ENCODE results near the gene RNU6-9.

RNU6-9 gene

DNA sequence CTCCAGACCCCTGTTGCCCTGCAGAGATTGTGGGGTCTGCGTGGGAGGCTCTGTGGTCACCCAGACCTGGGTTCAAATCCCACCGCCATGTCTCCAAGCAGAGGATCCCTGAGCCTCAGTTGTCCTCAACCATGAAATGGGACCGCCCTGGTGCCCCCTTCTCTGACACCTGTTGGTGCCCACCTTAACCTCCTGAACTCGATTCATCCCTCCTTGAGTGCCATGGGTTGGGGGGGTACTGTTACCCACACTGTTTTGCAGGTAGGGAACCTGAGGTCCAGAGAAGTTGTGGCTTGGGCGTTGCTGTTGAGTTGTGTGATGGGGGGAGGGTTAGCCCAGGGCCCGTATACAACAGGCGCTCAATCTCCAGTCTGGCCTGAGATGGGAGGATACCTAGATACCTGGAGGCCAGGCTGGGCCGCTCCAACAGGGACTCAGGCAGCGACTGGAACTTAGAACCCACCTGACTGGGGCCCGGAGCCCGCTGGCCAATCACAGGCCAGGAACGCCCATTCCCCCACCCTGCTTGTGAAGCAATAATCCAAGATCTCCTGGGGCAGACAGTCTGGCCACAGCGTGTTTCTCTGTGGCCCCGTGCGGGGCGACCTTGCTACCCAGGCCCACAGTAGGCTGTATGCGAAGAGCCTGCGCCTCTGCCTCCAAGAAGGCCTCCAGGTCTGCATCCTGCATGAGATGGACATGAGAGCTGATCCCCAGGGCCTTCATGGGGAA, 35.4 kb downstream of the RNU6-9 start:
- H3K4me1 ChIP-seq, result peaks cover 8% of the 10 kb centered on the region; the same call in 1 of the 2 replicates
- no peaks in the 10 kb centered on the region for H3K9me3 ChIP-seq
- DNase-seq (ENCODE audit: low spot score in 2 of 2), result peak in 1 of 2 experiments; percentile 40
- peaks cover 23% of the 10 kb centered on the region for H3K36me3 ChIP-seq (replicated peaks)
- H3K4me3 ChIP-seq, result no peak overlapping the region
- no peaks in the 10 kb centered on the region for H3K27me3 ChIP-seq (ENCODE audit: low read depth)
- in situ Hi-C loops (cut with MboI; ENCODE audit: low sequenced_read_pairs), result loop anchor here (10.0 kb wide), 1 partner anchor 316 kb away; the partner anchor contains the start of genes ATP5F1D and MIDN

DNA sequence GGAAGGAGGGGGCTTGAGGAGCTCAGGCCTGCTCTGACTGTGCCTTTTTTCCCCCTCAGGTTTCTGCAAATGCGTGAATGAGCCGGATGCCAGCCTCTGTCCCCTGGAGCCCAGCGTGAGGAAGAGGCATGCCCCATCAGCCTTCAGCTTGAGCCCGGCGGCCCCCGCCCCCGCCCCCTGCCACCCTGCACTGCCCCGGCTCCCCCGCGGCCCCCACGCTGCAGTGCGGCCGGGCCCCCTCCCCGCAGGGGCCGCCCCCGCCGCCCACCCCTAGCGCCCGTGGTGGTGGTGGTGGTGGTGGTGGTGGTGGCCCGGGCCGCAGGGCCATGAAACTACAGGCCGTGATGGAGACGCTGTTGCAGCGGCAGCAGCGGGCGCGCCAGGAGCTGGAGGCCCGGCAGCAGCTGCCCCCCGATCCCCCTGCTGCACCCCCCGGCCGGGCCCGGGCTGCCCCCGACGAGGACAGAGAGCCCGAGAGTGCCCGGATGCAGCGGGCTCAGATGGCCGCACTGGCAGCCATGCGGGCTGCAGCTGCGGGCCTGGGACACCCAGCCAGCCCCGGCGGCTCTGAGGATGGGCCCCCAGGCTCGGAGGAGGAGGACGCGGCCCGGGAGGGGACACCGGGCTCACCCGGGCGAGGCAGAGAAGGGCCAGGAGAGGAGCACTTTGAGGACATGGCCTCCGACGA, 36.1 kb downstream of the RNU6-9 start:
- Histone ChIP-seq H3K27me3 (ENCODE audit: low read depth) (no peaks in the 10 kb centered on the region), H3K36me3 (replicated peaks) (peaks cover 24% of the 10 kb centered on the region), H3K9me3 (no peaks in the 10 kb centered on the region), H3K4me3 (no peak overlapping the region), H3K4me1 (peaks cover 7% of the 10 kb centered on the region; the same call in 1 of the 2 replicates)
- in situ Hi-C loops (cut with MboI; ENCODE audit: low sequenced_read_pairs), result loop anchor here (10.0 kb wide), 1 partner anchor 315 kb away; the partner anchor contains the start of genes ATP5F1D and MIDN
- DNase-seq (ENCODE audit: low spot score in 2 of 2), result no peak

DNA sequence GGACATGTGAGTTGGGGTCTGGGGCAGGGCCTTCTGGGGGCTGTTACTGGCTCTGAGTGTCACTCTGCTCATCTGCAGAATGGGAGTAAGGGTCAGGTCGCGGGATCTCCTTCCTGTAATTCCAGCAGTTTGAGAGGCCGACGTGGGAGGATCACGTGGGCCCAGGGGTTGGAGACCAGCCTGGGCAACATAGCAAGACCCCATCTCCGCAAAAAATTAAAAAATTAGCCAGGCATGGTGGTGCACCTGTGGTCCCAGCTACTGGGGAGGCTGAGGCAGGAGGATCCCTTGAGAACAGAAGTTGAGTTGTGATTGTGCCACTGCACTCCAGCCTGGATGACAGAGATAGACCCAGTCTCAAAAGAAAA, 36.6 kb downstream of the RNU6-9 start:
- H3K27me3 ChIP-seq (ENCODE audit: low read depth), result no peaks in the 10 kb centered on the region
- DNase-seq (ENCODE audit: low spot score in 2 of 2), result no peak
- no peaks in the 10 kb centered on the region for H3K9me3 ChIP-seq
- peaks cover 2% of the 10 kb centered on the region; the same call in 1 of the 2 replicates for H3K4me1 ChIP-seq
- in situ Hi-C loops (cut with MboI; ENCODE audit: low sequenced_read_pairs), result loop anchor here (10.0 kb wide), 1 partner anchor 315 kb away; the partner anchor contains the start of genes ATP5F1D and MIDN
- H3K36me3 ChIP-seq (replicated peaks), result peaks cover 28% of the 10 kb centered on the region
- no peak overlapping the region for H3K4me3 ChIP-seq

DNA sequence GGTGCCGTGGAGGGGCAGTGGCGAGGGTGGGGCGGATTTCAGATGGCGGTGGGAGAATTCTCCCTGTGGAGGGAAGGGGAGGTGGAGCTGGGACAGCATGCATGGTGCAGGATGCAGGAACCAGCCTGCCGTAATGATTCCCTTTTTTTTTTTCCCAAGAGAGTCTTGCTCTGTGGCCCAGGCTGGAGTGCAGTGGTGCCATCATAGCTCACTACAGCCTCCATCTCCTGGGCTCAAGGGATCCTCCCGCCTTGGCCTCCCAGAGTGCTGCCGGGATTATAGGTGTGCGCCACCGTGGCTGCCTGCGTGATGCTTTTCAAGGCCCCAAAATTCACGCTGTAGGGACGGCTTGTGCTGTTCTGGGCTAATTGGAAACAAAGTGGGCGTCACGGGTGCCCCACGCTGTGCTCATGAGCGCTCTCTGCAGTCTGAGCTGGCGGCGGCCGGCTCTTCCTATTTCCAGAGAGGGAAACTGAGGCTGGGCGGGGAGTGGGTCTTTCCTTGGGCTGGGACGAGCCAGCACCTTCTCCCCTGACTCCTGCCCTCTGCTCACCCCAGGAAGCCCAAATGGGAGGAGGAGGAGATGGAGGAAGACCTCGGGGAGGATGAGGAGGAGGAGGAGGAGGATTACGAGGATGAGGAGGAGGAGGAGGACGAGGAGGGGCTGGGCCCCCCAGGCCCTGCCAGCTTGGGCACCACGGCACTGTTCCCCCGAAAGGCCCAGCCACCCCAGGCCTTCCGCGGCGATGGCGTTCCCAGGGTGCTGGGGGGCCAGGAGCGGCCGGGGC, 38.8 kb downstream of the RNU6-9 start:
- Histone ChIP-seq H3K36me3 (replicated peaks) (peaks cover 43% of the 10 kb centered on the region), H3K9me3 (no peaks in the 10 kb centered on the region), H3K27me3 (ENCODE audit: low read depth) (no peaks in the 10 kb centered on the region), H3K4me1 (no peaks in the 10 kb centered on the region), H3K4me3 (no peak overlapping the region)
- in situ Hi-C loops (cut with MboI; ENCODE audit: low sequenced_read_pairs), result no loop called here
- no peak for DNase-seq (ENCODE audit: low spot score in 2 of 2)

DNA sequence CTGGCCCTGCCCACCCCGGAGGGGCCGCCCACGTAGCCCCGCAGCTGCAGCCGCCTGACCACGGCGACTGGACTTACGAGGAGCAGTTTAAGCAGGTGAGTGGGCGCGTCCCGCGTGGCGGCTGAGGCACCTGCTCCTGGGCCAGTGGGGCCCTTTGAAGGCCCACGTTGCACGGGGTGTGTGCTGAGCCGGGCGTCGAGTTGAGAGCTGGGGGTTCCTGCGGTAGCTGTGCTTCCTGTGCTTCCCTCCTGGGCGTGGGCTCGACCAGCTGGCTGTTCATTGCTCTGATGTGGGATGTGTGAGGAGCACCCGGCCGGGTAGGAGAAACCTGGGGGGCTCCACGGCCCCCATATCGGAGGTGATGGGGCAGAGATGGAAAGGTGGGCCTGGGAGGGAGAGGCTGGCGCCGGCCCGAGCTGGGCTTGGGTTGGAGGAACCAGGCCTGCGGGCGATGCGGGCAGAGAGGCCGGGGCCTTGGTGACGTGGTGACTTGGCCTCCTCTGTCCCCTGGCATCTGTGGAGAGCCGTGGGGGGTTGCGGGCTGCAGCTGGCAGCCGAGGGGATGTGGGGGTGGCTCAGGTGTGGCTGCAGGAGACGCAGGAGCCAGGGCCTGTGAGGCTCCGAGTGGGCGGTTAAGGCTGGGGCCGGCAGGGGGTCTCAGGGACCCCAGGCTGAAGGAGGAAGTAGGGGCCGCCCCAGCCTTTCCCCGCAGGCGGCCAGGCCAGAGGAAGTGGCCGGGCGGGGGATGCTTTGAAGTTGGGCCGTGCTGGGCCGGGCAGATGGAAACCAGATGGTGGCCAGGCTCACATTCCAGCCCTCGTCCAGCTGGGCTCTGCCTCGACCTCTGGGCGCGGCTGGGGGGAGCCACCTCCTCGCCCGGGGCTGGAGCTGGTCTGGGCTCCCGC, 39.6 kb downstream of the RNU6-9 start:
- Histone ChIP-seq H3K4me1 (no peaks in the 10 kb centered on the region), H3K36me3 (replicated peaks) (peaks cover 43% of the 10 kb centered on the region), H3K4me3 (no peak overlapping the region), H3K27me3 (ENCODE audit: low read depth) (no peaks in the 10 kb centered on the region), H3K9me3 (no peaks in the 10 kb centered on the region)
- in situ Hi-C loops (cut with MboI; ENCODE audit: low sequenced_read_pairs), result no loop called here
- no peak for DNase-seq (ENCODE audit: low spot score in 2 of 2)

DNA sequence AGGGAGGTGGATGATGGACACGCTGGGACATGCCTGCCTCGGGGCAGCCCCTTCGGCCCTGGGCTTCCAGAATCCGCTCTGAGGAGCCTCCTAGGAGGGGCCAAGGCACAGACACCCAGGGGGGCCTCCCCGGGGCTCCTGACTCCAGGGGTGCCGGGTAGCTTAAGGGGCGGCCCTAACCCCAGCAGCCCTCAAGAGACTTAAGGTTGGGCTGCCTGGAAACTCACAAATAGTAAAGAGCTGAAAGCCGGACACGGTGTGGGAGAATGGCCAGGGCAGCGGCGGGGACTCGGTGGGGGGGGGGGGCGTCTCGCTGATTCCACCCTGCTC, 40.2 kb downstream of the RNU6-9 start:
- Histone ChIP-seq H3K4me1 (no peaks in the 10 kb centered on the region), H3K4me3 (no peak overlapping the region), H3K27me3 (ENCODE audit: low read depth) (no peaks in the 10 kb centered on the region), H3K36me3 (replicated peaks) (peaks cover 46% of the 10 kb centered on the region), H3K9me3 (no peaks in the 10 kb centered on the region)
- in situ Hi-C loops (cut with MboI; ENCODE audit: low sequenced_read_pairs), result no loop called here
- DNase-seq (ENCODE audit: low spot score in 2 of 2), result no peak

DNA sequence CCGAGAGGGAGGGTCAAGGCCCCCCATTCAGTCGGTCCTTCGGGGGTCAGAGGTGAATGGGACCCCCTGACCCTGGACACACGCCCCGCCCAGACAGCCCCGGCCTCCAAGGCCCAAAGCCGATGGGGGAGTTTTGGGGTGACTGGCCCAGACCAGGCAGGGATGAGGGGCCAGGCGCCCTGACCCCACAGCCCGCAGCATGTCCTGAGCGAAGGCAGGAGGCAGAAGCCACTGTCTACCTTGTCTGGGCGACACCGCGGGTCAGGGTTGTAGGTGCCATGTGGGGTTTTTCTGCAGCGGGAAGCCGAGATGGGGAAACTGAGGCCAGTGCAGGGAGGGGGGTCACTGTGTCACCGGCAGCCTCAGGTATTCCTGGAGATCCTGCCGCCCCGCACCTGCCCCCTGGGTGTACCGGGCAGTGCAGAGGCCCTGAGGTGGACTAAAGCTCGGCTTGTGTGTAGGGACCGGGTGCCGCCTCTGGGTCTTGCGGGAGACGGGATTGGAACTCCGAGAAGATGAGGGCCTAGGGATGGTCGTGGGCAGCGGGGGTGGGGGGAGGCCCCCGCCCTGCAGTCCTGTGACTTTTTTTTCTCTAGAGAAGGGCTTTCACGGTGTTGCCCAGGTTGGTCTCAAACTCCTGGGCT, 41.0 kb downstream of the RNU6-9 start:
- DNase-seq (ENCODE audit: low spot score in 2 of 2), result no peak
- Histone ChIP-seq H3K27me3 (ENCODE audit: low read depth) (no peaks in the 10 kb centered on the region), H3K36me3 (replicated peaks) (peaks cover 43% of the 10 kb centered on the region), H3K4me3 (no peak overlapping the region), H3K9me3 (no peaks in the 10 kb centered on the region), H3K4me1 (no peaks in the 10 kb centered on the region)
- in situ Hi-C loops (cut with MboI; ENCODE audit: low sequenced_read_pairs), result no loop called here

DNA sequence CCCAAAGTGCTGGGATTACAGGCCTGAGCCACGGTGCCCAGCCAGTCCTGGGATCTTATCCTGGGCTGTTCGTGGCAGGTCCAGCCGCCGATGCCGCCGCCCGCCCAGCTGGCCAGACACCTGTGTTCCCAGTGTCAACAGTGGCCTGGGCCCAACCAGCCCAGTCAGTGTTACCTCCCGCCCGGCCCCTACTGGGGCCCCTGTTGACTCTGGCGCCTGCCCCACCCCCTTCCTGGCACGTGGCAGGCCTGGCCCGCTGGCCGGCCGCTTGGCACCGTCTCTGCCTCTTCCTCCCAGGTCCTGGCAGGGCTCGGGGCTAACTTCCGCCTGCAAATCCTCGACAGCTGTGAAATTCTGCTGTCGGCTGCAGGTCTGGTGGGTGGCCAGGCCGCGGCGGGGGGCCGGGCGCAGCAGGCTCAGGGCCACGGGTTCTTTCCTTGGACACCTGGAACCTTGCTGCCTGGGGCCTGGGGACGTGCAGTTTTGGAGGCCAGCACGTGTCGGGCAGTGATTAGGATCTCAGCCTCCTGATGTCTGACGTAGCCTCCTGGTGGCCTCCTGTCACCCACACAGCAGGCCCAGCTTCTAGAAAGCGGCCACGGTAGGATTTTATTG, 41.7 kb downstream of the RNU6-9 start:
- no peak overlapping the region for H3K4me3 ChIP-seq
- no peaks in the 10 kb centered on the region for H3K9me3 ChIP-seq
- in situ Hi-C loops (cut with MboI; ENCODE audit: low sequenced_read_pairs), result no loop called here
- DNase-seq (ENCODE audit: low spot score in 2 of 2), result no peak
- no peaks in the 10 kb centered on the region for H3K27me3 ChIP-seq (ENCODE audit: low read depth)
- peaks cover 40% of the 10 kb centered on the region for H3K36me3 ChIP-seq (replicated peaks)
- H3K4me1 ChIP-seq, result no peaks in the 10 kb centered on the region

DNA sequence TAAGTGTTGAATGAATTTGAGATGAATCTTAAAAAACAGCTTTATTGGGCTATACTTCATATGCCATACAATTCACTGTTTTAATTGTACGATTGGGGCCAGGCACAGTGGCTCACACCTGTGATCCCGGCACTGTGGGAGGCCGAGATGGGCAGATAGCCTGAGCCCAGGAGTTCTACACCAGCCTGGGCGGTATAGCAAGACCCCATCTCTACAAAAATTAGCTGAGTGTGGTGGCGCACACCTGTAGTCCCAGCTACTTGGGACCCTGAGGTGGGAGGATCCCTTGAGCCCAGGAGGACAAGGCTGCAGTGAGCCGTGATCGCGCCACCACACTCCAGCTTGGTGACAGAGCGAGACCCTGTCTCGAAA, 42.9 kb downstream of the RNU6-9 start:
- Histone ChIP-seq H3K36me3 (replicated peaks) (peaks cover 39% of the 10 kb centered on the region), H3K9me3 (no peaks in the 10 kb centered on the region), H3K4me3 (no peak overlapping the region), H3K4me1 (no peaks in the 10 kb centered on the region), H3K27me3 (ENCODE audit: low read depth) (no peaks in the 10 kb centered on the region)
- no peak for DNase-seq (ENCODE audit: low spot score in 2 of 2)
- in situ Hi-C loops (cut with MboI; ENCODE audit: low sequenced_read_pairs), result no loop called here

DNA sequence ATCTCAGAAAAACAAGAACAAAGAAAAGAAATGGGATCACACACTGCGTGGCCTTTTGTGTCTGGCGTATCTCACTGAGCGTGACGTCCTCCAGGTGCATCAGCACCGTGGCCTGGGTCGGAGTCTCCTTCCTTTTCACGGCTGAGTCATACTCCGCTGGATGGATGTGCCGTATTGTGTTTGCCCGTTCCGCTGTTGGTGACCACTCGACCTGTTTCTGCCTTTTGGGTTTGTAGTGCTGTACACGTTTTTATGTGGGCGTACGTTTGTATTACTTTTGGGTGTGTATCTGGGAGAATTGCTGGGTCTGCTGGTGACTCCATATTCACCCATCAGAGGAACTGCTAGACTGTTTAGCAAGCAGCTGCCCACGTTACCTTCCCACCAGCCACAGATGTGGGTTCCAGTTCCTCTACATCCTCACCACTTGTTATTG, 44.0 kb downstream of the RNU6-9 start:
- H3K4me1 ChIP-seq, result no peaks in the 10 kb centered on the region
- peaks cover 35% of the 10 kb centered on the region for H3K36me3 ChIP-seq (replicated peaks)
- H3K4me3 ChIP-seq, result no peak overlapping the region
- no peak for DNase-seq (ENCODE audit: low spot score in 2 of 2)
- no peaks in the 10 kb centered on the region for H3K9me3 ChIP-seq
- H3K27me3 ChIP-seq (ENCODE audit: low read depth), result no peaks in the 10 kb centered on the region
- in situ Hi-C loops (cut with MboI; ENCODE audit: low sequenced_read_pairs), result no loop called here

DNA sequence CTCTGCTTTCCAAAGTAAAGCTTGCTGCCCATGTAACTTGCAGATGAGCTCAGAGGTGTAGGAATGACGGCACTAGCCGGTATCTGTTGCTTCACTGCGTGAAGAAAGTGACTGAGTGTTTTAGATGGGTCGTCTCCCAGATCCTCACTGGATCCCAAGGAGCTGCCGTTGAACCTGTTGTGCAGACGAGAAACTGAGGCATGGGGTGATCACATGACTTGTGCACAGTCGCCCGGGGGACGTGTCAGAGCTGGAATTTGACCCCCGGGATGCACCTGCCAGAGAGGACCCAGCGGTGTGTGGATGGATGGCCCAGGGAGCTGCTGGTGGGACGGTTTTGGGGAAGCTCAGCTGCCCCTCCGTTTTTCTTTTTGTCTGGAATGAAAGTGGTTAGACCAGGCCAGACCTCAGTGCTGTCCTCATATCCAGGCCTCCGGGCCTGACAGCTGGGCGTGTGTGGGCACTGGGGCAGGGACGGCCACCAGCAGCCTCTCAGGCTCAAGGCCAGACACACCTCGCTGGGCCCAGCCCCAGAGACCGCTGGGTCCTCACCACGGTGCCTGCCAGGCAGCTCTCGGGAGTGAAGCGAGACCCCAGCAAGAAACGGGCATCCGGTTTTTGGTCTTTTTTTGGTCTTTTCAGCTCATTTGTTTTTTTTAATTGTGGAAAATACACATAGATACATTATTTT, 45.1 kb downstream of the RNU6-9 start:
- Histone ChIP-seq H3K4me3 (no peak overlapping the region), H3K27me3 (ENCODE audit: low read depth) (no peaks in the 10 kb centered on the region), H3K4me1 (no peaks in the 10 kb centered on the region), H3K36me3 (replicated peaks) (peaks cover 39% of the 10 kb centered on the region), H3K9me3 (no peaks in the 10 kb centered on the region)
- no peak for DNase-seq (ENCODE audit: low spot score in 2 of 2)
- in situ Hi-C loops (cut with MboI; ENCODE audit: low sequenced_read_pairs), result no loop called here

DNA sequence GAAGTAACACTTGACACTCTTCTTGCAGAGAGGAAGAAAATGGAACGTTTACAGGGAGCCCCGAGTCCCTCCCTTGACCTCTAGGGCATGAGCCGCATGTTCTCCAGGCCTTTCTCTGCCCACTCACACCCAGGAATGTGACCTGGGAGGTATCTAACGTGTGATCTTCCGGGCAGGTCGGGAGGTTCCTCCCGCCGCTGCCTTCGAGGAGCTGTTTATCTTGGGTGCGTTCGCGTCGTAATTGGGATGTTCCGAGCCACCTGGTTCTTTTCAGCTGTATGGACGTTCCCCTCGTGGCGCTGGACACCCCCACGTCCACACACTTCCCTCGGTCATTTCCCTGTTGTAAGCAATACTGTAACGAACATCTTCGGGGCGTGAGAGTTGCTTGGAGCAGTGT, 46.2 kb downstream of the RNU6-9 start:
- Histone ChIP-seq H3K9me3 (no peaks in the 10 kb centered on the region), H3K4me1 (no peaks in the 10 kb centered on the region), H3K27me3 (ENCODE audit: low read depth) (no peaks in the 10 kb centered on the region), H3K4me3 (no peak overlapping the region), H3K36me3 (replicated peaks) (peaks cover 37% of the 10 kb centered on the region)
- DNase-seq (ENCODE audit: low spot score in 2 of 2), result no peak
- in situ Hi-C loops (cut with MboI; ENCODE audit: low sequenced_read_pairs), result no loop called here
